Measurements from ENCODE around the gene MIS18A. TPM values are rescaled to one million over a fixed set of nuclear protein-coding genes. Genes with fewer than 3 reads are reported as not detected.

The MIS18A gene
- total and polyA plus RNA-seq, 4 donors, result 1.1 to 10.1 (median 2.6) TPM

- DNase-seq (ENCODE audit: low spot score), result no peak
- H3K9ac ChIP-seq (ENCODE audit: low read depth in 1 of 2, low read length in 2 of 2), result no peak overlapping the region
- TF ChIP-seq SP1 (IDR thresholded peaks at IDR 0.05) (no peak), TAF1 (conservative IDR thresholded peaks at IDR 0.05) (no peak), YY1 (IDR thresholded peaks at IDR 0.05) (no peak), HNF4G (IDR thresholded peaks at IDR 0.05) (no peak), FOXA2 (IDR thresholded peaks at IDR 0.05) (no peak), NR2F2 (IDR thresholded peaks at IDR 0.05) (no peak), HNF4A (conservative IDR thresholded peaks at IDR 0.05) (no peak), FOXA1 (IDR thresholded peaks at IDR 0.05) (no peak), MAX (IDR thresholded peaks at IDR 0.05) (no peak), CTCF (IDR thresholded peaks at IDR 0.05; ENCODE audit: low read depth, low read length, missing input control) (no peak), GABPA (IDR thresholded peaks at IDR 0.05 in 1 of 2, conservative IDR thresholded peaks at IDR 0.05 in 1 of 2) (no peak), RAD21 (IDR thresholded peaks at IDR 0.05) (no peak), RXRA (IDR thresholded peaks at IDR 0.05) (no peak)
- H3K4me1 ChIP-seq (ENCODE audit: control insufficient read depth in 4 of 4, insufficient read depth in 4 of 4, low read length in 3 of 4), result no peaks in the 10 kb centered on the region
- H3K9me3 ChIP-seq (ENCODE audit: control insufficient read depth in 4 of 4, low read length in 3 of 4), result no peaks in the 10 kb centered on the region
- no peaks in the 10 kb centered on the region for H3K36me3 ChIP-seq (ENCODE audit: control insufficient read depth in 4 of 4, insufficient read depth in 3 of 4, low read depth in 1 of 4, low read length in 3 of 4)
- no peak overlapping the region for H3K4me3 ChIP-seq (ENCODE audit: low read depth in 1 of 3, low read length in 3 of 3)
- H3K27ac ChIP-seq (ENCODE audit: low read depth in 1 of 2, low read length in 2 of 2), result no peak overlapping the region
- 90% methylated on average over 8 of the region's 8 CpGs for WGBS
- H3K27me3 ChIP-seq (ENCODE audit: control insufficient read depth in 4 of 4, insufficient read depth in 4 of 4, low read length in 3 of 4), result no peaks in the 10 kb centered on the region
Measured at GRCh38 chr21:32245971-32246370, 32.9 kb downstream of the MIS18A start.

- Histone ChIP-seq H3K27me3 (ENCODE audit: control insufficient read depth in 4 of 4, insufficient read depth in 4 of 4, low read length in 3 of 4) (no peaks in the 10 kb centered on the region), H3K9ac (ENCODE audit: low read depth in 1 of 2, low read length in 2 of 2) (no peak overlapping the region), H3K4me3 (ENCODE audit: low read depth in 1 of 3, low read length in 3 of 3) (no peak overlapping the region), H3K9me3 (ENCODE audit: control insufficient read depth in 4 of 4, low read length in 3 of 4) (peaks cover 0 to 9% (median 1%) of the 10 kb centered on the region in 4 donors), H3K27ac (ENCODE audit: low read depth in 1 of 2, low read length in 2 of 2) (no peak overlapping the region), H3K36me3 (ENCODE audit: control insufficient read depth in 4 of 4, insufficient read depth in 3 of 4, low read depth in 1 of 4, low read length in 3 of 4) (no peaks in the 10 kb centered on the region), H3K4me1 (ENCODE audit: control insufficient read depth in 4 of 4, insufficient read depth in 4 of 4, low read length in 3 of 4) (no peaks in the 10 kb centered on the region)
- 73% methylated on average over 7 of the region's 7 CpGs for WGBS
- no peak for DNase-seq (ENCODE audit: low spot score)
- no peak for TF ChIP-seq NR2F2 (IDR thresholded peaks at IDR 0.05)
- TF ChIP-seq FOXA1 (IDR thresholded peaks at IDR 0.05), result no peak
- no peak for TF ChIP-seq TAF1 (conservative IDR thresholded peaks at IDR 0.05)
- TF ChIP-seq RAD21 (IDR thresholded peaks at IDR 0.05), result no peak
- TF ChIP-seq EGR1 (IDR thresholded peaks at IDR 0.05; ENCODE audit: low read depth in 2 of 2), result no peak
Measured at GRCh38 chr21:32240851-32241687, 37.8 kb downstream of the MIS18A start.

GRCh38 chr21:32239551-32239950, 39.3 kb downstream of the MIS18A start:
- no peak for DNase-seq (ENCODE audit: low spot score)
- 78% methylated on average over 8 of the region's 8 CpGs for WGBS
- Histone ChIP-seq H3K4me3 (ENCODE audit: low read depth in 1 of 3, low read length in 3 of 3) (no peak overlapping the region), H3K27ac (ENCODE audit: low read depth in 1 of 2, low read length in 2 of 2) (no peak overlapping the region), H3K27me3 (ENCODE audit: control insufficient read depth in 4 of 4, insufficient read depth in 4 of 4, low read length in 3 of 4) (no peaks in the 10 kb centered on the region), H3K4me1 (ENCODE audit: control insufficient read depth in 4 of 4, insufficient read depth in 4 of 4, low read length in 3 of 4) (no peaks in the 10 kb centered on the region), H3K9me3 (ENCODE audit: control insufficient read depth in 4 of 4, low read length in 3 of 4) (peaks cover 0 to 9% (median 1%) of the 10 kb centered on the region in 4 donors), H3K9ac (ENCODE audit: low read depth in 1 of 2, low read length in 2 of 2) (no peak overlapping the region), H3K36me3 (ENCODE audit: control insufficient read depth in 4 of 4, insufficient read depth in 3 of 4, low read depth in 1 of 4, low read length in 3 of 4) (no peaks in the 10 kb centered on the region)
- TF ChIP-seq SP1 (IDR thresholded peaks at IDR 0.05), result no peak
- no peak for TF ChIP-seq ZBTB33 (IDR thresholded peaks at IDR 0.05)
- no peak for TF ChIP-seq RAD21 (IDR thresholded peaks at IDR 0.05)
- no peak for TF ChIP-seq GABPA (IDR thresholded peaks at IDR 0.05 in 1 of 2, conservative IDR thresholded peaks at IDR 0.05 in 1 of 2)
- no peak for TF ChIP-seq FOXA2 (IDR thresholded peaks at IDR 0.05)
- TF ChIP-seq HNF4A (conservative IDR thresholded peaks at IDR 0.05), result no peak
- no peak for TF ChIP-seq EGR1 (IDR thresholded peaks at IDR 0.05; ENCODE audit: low read depth in 2 of 2)
- TF ChIP-seq REST (IDR thresholded peaks at IDR 0.05), result no peak
- no peak for TF ChIP-seq RXRA (IDR thresholded peaks at IDR 0.05)
- TF ChIP-seq ATF3 (IDR thresholded peaks at IDR 0.05), result no peak
- no peak for TF ChIP-seq HNF4G (IDR thresholded peaks at IDR 0.05)
- no peak for TF ChIP-seq YY1 (IDR thresholded peaks at IDR 0.05)
- no peak for TF ChIP-seq NR2F2 (IDR thresholded peaks at IDR 0.05)
- no peak for TF ChIP-seq TAF1 (conservative IDR thresholded peaks at IDR 0.05)
- TF ChIP-seq MAX (IDR thresholded peaks at IDR 0.05), result no peak

All from liver (tissue), 9 donors.